Fibroblast of pulmonary artery (primary cell): ENCODE data around the gene TRIM63.

Experiments used
- DNase-seq: peaks from one replicate; pipeline ENCODE4 v3.0.0-alpha.2; 2010; ENCODE audit warnings: low read depth
- H3K4me3 ChIP-seq: replicated peaks from 2 replicates; pipeline ENCODE4 v1.5.1; 2011; ENCODE audit warnings: low read depth, mild to moderate bottlenecking, control low read depth, low read length, moderate library complexity
- CTCF ChIP-seq: IDR thresholded peaks from 2 replicates; pipeline ENCODE4 v1.5.1; 2011; ENCODE audit warnings: mild to moderate bottlenecking, control low read depth, low read length, inconsistent platforms; ENCODE audit errors: missing control alignments

TRIM63 gene

GRCh38 chr1:26041978-26042377 is 25.5 kb downstream of the TRIM63 start:
- DNase-seq, result no peak
- H3K4me3 ChIP-seq, result no peak overlapping the region
- TF ChIP-seq CTCF, result no peak

- DNase-seq, result no peak
- no peak overlapping the region for H3K4me3 ChIP-seq
- TF ChIP-seq CTCF, result no peak
These were observed 26.0 kb downstream of the TRIM63 start for GRCh38 chr1:26041401-26041800.

- H3K4me3 ChIP-seq, result no peak overlapping the region
- TF ChIP-seq CTCF, result no peak
- no peak for DNase-seq
These were observed 28.5 kb downstream of the TRIM63 start for GRCh38 chr1:26038904-26039303.

GRCh38 chr1:26038477-26038876 is 29.0 kb downstream of the TRIM63 start:
- no peak for TF ChIP-seq CTCF
- H3K4me3 ChIP-seq, result no peak overlapping the region
- DNase-seq, result no peak

GRCh38 chr1:26037904-26038303 is 29.5 kb downstream of the TRIM63 start:
- H3K4me3 ChIP-seq, result no peak overlapping the region
- TF ChIP-seq CTCF, result no peak
- DNase-seq, result no peak

GRCh38 chr1:26036756-26037281 is 30.6 kb downstream of the TRIM63 start:
- TF ChIP-seq CTCF, result no peak
- DNase-seq, result no peak
- no peak overlapping the region for H3K4me3 ChIP-seq

GRCh38 chr1:26035959-26036755 is 31.3 kb downstream of the TRIM63 start:
- peak; percentile 89 for TF ChIP-seq CTCF
- peak overlapping the region; percentile 81 for H3K4me3 ChIP-seq
- DNase-seq, result peak; percentile 72
